ENCODE measurements around the gene GINM1.

- TF ChIP-seq EZH2phosphoT487 (conservative IDR thresholded peaks at IDR 0.05; ENCODE audit: low read length) (no peak), CTCF (IDR thresholded peaks at IDR 0.05; ENCODE audit: insufficient read depth, low read length, poor library complexity, severe bottlenecking) (no peak)
Measured at GRCh38 chr6:149551920-149552319, 14.3 kb upstream of the GINM1 start.

All from SU-DHL-6 (cell line).